Superior temporal gyrus (tissue), 1 donor: ENCODE measurements around the gene C1orf21.
A peak's percentile ranks its signal among the peaks of the same experiment; 100 is the strongest.

Source experiments
- DNase-seq: peaks from one replicate; pipeline ENCODE4 v3.0.0-alpha.2; 2016; ENCODE audit errors: extremely low spot score

Gene C1orf21

GRCh38 chr1:184447651-184448185 is 60.9 kb downstream of the C1orf21 start:
- DNase-seq = no peak

GRCh38 chr1:184449916-184450315 is 63.1 kb downstream of the C1orf21 start:
- no peak for DNase-seq

GRCh38 chr1:184455786-184456185 is 69.0 kb downstream of the C1orf21 start:
- DNase-seq = no peak

- no peak for DNase-seq
Measured at GRCh38 chr1:184456189-184456588, 69.4 kb downstream of the C1orf21 start.

- peak; percentile 64 for DNase-seq
Measured at GRCh38 chr1:184457500-184457899, 70.7 kb downstream of the C1orf21 start.

GRCh38 chr1:184461321-184461720 is 74.5 kb downstream of the C1orf21 start:
- no peak for DNase-seq

GRCh38 chr1:184462155-184462554 is 75.3 kb downstream of the C1orf21 start:
- DNase-seq = no peak

- DNase-seq = no peak
Measured at GRCh38 chr1:184462990-184463389, 76.2 kb downstream of the C1orf21 start.

- no peak for DNase-seq
Measured at GRCh38 chr1:184463680-184464079, 76.9 kb downstream of the C1orf21 start.

GRCh38 chr1:184464757-184465156 is 77.9 kb downstream of the C1orf21 start:
- no peak for DNase-seq

- DNase-seq = no peak
Measured at GRCh38 chr1:184465489-184466146, 78.8 kb downstream of the C1orf21 start.

- no peak for DNase-seq
Measured at GRCh38 chr1:184467295-184467694, 80.5 kb downstream of the C1orf21 start.

GRCh38 chr1:184469396-184469795 is 82.6 kb downstream of the C1orf21 start:
- DNase-seq = no peak

- no peak for DNase-seq
Measured at GRCh38 chr1:184471686-184472085, 84.9 kb downstream of the C1orf21 start.

- DNase-seq = no peak
Measured at GRCh38 chr1:184472136-184472535, 85.3 kb downstream of the C1orf21 start.

GRCh38 chr1:184473176-184473966 is 86.5 kb downstream of the C1orf21 start:
- no peak for DNase-seq

- no peak for DNase-seq
Measured at GRCh38 chr1:184476187-184476586, 89.4 kb downstream of the C1orf21 start.

GRCh38 chr1:184479435-184480167 is 92.8 kb downstream of the C1orf21 start:
- no peak for DNase-seq

- no peak for DNase-seq
Measured at GRCh38 chr1:184480736-184481135, 93.9 kb downstream of the C1orf21 start.

GRCh38 chr1:184482136-184482535 is 95.3 kb downstream of the C1orf21 start:
- DNase-seq = no peak

GRCh38 chr1:184483101-184483683 is 96.4 kb downstream of the C1orf21 start:
- DNase-seq = no peak
